Pancreas (tissue), 10 donors: Measurements from ENCODE around the gene SNX33. TPM values are rescaled to one million over a fixed set of nuclear protein-coding genes. Genes with fewer than 3 reads are reported as not detected.

Experiments
- ATAC-seq, 4 donors: fragments of 200-7000 bp; cut with Tn5 transposase; one replicate each; pipeline versions ENCODE4 v1.8.0 to v1.9.1; 2020; ENCODE audit warnings: mild to moderate bottlenecking in 4 of 4, moderate library complexity in 4 of 4
- DNase-seq, 6 donors: peaks; one replicate each; pipeline ENCODE4 v3.0.0-alpha.2; 2020
- FAIRE-seq: peaks from 2 replicates; lab custom pipeline; 2012; peaks lifted over from hg19 to GRCh38; lab: Jason Lieb, UNC
- H3K27ac ChIP-seq, 4 donors: fragments of 200-600 bp; sonication (generic); 1 replicate in 3 of 4; 2 replicates in 1 of 4; pipeline versions ENCODE4 v1.5.0 to v1.8.0; 2020
- H3K27me3 ChIP-seq, 4 donors: fragments of 200-600 bp; one replicate each; pipeline ENCODE4 v1.8.0; 2021
- H3K36me3 ChIP-seq, 3 donors: fragments of 200-600 bp; sonication (generic) in 1 of 3; one replicate each; pipeline versions ENCODE4 v1.5.0 to v1.8.0; 2020 to 2021
- H3K4me1 ChIP-seq, 3 donors: fragments of 200-600 bp; one replicate each; pipeline ENCODE4 v1.8.0; 2021
- H3K4me3 ChIP-seq, 4 donors: fragments of 200-600 bp; sonication (generic) in 2 of 4; one replicate each; pipeline versions ENCODE4 v1.5.0 to v1.8.0; 2020 to 2021
- H3K9me3 ChIP-seq, 4 donors: fragments of 200-600 bp; one replicate each; pipeline ENCODE4 v1.8.0; 2021
- WGBS, 2 donors: extraction: QIAGEN DNeasy Blood & Tissue Kit; methylation state at CpG; one replicate each; pipeline ENCODE4 v1.1.7; 2013; 5-methylcytosine and 5-hydroxymethylcytosine counted together
- intact Hi-C, 3 donors: fragments of 100-400 bp; cut with DNase I; formaldehyde crosslinking; loops; one replicate each; pipeline versions ENCODE4 v1.11.1 to v1.14.2; 2022
- polyA plus RNA-seq, 2 donors: library from polyadenylated mRNA; stranded (reverse); fragments of 200-250 nt; gene quantifications; one replicate each; pipeline ENCODE4 v1.2.3, GENCODE V29; 2013
- total RNA-seq, 6 donors: library from RNA; stranded (reverse); fragmentation: NEBNext Ultra II Directional in 4 of 6; extraction: Animal tissue kit (Norgen Biotek cat#: 25700) in 4 of 6; gene quantifications; one replicate each; pipeline versions ENCODE4 v1.2.1 to v1.2.4, GENCODE V29; 2021 to 2023
- TF ChIP-seq, protein P1 (sequence below), 4 donors: fragments of 200-600 bp; sonication (generic) in 3 of 4; IDR thresholded peaks; one replicate each; pipeline versions ENCODE4 v1.5.0 to v1.8.0; 2021; ENCODE audit warnings: antibody characterized with exemption in 4 of 4
- donor health status: healthy with polysubstance abuse.
- donor health status: DM: no; HTN: no; CAD: no; lungs with moderate emphysema.
- donor health status: DM: no; HTN: no; CAD: no.
- donor health status: control.
- donor health status: control.
- donor health status: Bipolar disorder and iron deficiency.
- donor health status: DM: yes; HTN: yes; CAD: no.
- donor health status: DM: no; HTN: no; CAD: no.
- donor health status: DM: no; HTN: no; CAD: no.
- donor health status: DM: yes; HTN: yes; CAD: no.

SNX33 gene
- total and polyA plus RNA-seq, 8 donors: 9.8 to 24.1 (median 13.9) TPM

DNA sequence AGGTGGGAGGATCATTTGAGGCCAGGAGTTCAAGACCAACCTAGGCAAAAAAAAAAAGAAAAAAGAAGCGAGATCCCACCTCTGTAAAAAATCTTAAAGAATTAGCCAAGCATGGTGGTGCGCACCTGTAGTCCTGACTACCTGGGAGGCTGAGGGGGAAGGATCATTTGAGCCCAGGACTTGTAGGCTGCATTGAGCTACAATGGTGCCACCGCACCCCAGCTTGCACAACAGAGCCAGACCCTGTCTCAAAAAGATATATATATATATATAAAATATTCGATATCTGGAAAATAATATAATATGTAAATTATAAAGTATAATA, 6.6 kb upstream of the SNX33 start:
- DNase-seq (no peak), ATAC-seq (no peak), FAIRE-seq (no peak)
- H3K4me3 ChIP-seq: peak overlapping the region in 1 of 4 donors; percentile 90
- TF ChIP-seq, protein P1, sequence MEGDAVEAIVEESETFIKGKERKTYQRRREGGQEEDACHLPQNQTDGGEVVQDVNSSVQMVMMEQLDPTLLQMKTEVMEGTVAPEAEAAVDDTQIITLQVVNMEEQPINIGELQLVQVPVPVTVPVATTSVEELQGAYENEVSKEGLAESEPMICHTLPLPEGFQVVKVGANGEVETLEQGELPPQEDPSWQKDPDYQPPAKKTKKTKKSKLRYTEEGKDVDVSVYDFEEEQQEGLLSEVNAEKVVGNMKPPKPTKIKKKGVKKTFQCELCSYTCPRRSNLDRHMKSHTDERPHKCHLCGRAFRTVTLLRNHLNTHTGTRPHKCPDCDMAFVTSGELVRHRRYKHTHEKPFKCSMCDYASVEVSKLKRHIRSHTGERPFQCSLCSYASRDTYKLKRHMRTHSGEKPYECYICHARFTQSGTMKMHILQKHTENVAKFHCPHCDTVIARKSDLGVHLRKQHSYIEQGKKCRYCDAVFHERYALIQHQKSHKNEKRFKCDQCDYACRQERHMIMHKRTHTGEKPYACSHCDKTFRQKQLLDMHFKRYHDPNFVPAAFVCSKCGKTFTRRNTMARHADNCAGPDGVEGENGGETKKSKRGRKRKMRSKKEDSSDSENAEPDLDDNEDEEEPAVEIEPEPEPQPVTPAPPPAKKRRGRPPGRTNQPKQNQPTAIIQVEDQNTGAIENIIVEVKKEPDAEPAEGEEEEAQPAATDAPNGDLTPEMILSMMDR (IDR thresholded peaks at IDR 0.05): no peak
- H3K36me3 ChIP-seq: no peaks in the 10 kb centered on the region
- intact Hi-C loops: no loop called here
- H3K4me1 ChIP-seq: peaks cover 5 to 27% (median 15%) of the 10 kb centered on the region in 3 donors
- 79 to 81% methylated on average over 4 of the region's 4 CpGs for WGBS, 2 donors
- H3K27me3 ChIP-seq: no peaks in the 10 kb centered on the region
- H3K9me3 ChIP-seq: no peaks in the 10 kb centered on the region
- H3K27ac ChIP-seq: peak overlapping the region in 2 of 4 donors; percentile 90 to 92

DNA sequence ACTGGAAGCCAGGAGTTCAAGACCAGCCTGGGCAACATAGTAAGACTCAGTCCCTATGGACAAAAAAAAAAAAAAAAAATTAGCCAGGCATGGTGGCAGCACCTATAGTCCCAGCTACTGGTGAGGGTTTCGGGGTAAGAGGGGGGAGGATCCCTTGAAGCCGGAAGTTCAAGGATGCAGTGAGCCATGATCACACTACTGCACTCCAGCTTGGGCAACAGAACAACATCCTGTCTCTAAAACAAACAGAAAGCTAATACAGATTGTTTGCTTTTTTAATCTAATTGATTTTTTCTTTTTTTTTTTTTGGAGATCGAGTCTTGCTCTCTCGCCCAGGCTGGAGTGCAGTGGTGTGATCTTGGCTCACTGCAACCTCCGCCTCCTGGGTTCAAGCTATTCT, 6.1 kb upstream of the SNX33 start:
- TF ChIP-seq, protein P1 (IDR thresholded peaks at IDR 0.05): no peak
- FAIRE-seq: no peak
- peaks cover 5 to 32% (median 18%) of the 10 kb centered on the region in 3 donors for H3K4me1 ChIP-seq
- 32% methylated on average over 5 of the region's 5 CpGs for WGBS, 2 donors
- no peaks in the 10 kb centered on the region for H3K36me3 ChIP-seq
- no peak overlapping the region for H3K27ac ChIP-seq
- no peak overlapping the region for H3K4me3 ChIP-seq
- no peaks in the 10 kb centered on the region for H3K9me3 ChIP-seq
- no peak for ATAC-seq
- no peaks in the 10 kb centered on the region for H3K27me3 ChIP-seq
- intact Hi-C loops: no loop called here
- DNase-seq: no peak

DNA sequence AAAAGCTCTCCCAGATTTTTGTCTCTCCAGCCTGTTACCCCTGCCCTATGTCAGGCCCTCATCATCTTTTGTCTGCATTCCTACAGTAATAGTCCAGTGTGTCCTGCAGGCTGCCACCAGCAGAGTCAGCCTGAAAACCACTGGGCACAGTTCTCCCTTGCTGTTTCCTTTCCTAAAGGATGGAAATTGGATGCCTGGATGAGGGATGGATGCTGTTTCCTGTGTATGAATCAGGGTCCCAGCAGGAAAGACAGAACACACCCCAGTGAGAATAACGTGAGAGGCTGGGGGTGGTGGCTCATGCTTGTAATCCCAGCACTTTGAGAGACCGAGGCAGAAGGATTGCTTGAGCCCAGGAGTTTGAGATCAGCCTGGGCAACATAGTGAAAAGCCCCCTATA, 3.3 kb upstream of the SNX33 start:
- WGBS, 2 donors: 85 to 90% methylated on average over 2 of the region's 2 CpGs
- no peak overlapping the region for H3K4me3 ChIP-seq
- no peaks in the 10 kb centered on the region for H3K36me3 ChIP-seq
- peaks cover 0 to 19% (median 8%) of the 10 kb centered on the region in 3 donors for H3K4me1 ChIP-seq
- DNase-seq (no peak), FAIRE-seq (no peak), ATAC-seq (no peak)
- H3K27ac ChIP-seq: no peak overlapping the region
- TF ChIP-seq, protein P1 (IDR thresholded peaks at IDR 0.05): no peak
- intact Hi-C loops: no loop called here
- no peaks in the 10 kb centered on the region for H3K27me3 ChIP-seq
- no peaks in the 10 kb centered on the region for H3K9me3 ChIP-seq

GRCh38 chr15:75646112-75646943, 1.4 kb upstream of the SNX33 start:
- Histone ChIP-seq H3K4me3 (peak overlapping the region; percentile 60 to 87 (median 81)), H3K27ac (peak overlapping the region; percentile 93 to 99 (median 96)), H3K36me3 (no peaks in the 10 kb centered on the region), H3K9me3 (no peaks in the 10 kb centered on the region), H3K4me1 (peaks cover 0 to 32% (median 13%) of the 10 kb centered on the region in 3 donors), H3K27me3 (no peaks in the 10 kb centered on the region)
- 12 to 13% methylated on average over 5 of the region's 5 CpGs for WGBS, 2 donors
- FAIRE-seq: no peak
- intact Hi-C loops: no loop called here
- DNase-seq: no peak
- ATAC-seq: no peak
- TF ChIP-seq, protein P1 (IDR thresholded peaks at IDR 0.05): no peak

DNA sequence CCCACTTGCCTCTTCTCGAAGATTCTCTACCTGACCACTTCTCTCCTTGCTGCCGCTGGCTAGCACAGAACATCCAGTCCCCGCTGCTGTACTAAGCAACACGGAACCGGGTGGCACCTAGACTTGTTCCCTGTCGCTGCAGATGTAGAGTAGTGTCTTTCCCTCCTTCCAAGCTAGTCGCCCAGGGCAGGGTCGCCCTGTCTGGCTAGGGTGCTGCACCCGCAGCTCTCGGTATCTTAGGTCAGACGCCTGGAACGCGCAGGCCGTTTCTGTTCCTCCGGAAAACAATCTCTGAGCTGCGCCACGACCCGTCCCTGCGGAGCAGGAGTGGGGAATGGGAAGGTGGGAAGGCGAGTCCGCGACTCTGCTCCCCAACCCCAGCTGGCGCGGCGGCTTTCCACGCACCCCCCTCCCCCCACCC, 758 bp upstream of the SNX33 start:
- no peak for FAIRE-seq

More for the DNA sequence above, 758 bp upstream of the SNX33 start:
- H3K27me3 ChIP-seq: no peaks in the 10 kb centered on the region
- 0 to 1% methylated on average over 22 to 26 of the region's 26 CpGs for WGBS, 2 donors
- H3K9me3 ChIP-seq: no peaks in the 10 kb centered on the region
- H3K27ac ChIP-seq: peak overlapping the region; percentile 93 to 99 (median 96)
- ATAC-seq (peak; percentile 15 to 32 (median 26)), DNase-seq (peak in 5 of 6 donors; percentile 41 to 82 (median 64))
- TF ChIP-seq, protein P1 (IDR thresholded peaks at IDR 0.05): no peak
- H3K36me3 ChIP-seq: no peaks in the 10 kb centered on the region
- H3K4me1 ChIP-seq: peaks cover 1 to 36% (median 13%) of the 10 kb centered on the region in 3 donors
- intact Hi-C loops: no loop called here
- peak overlapping the region; percentile 60 to 87 (median 81) for H3K4me3 ChIP-seq
